ENCODE data around the gene CDIP1. TPM values are rescaled to one million over a fixed set of nuclear protein-coding genes. Genes with fewer than 3 reads are reported as not detected.
A peak's percentile ranks its signal among the peaks of the same experiment; 100 is the strongest.
"Not testable (repeated sequence)": the region's sequence is repeated elsewhere in the genome, so short reads cannot be mapped to it uniquely, and the experiment has no call there.

CDIP1 gene
- 10 to 100 TPM; 31.9 to 35.7 TPM for total RNA-seq

- peak within 1 kb of the TSS; percentile 77 for H3K4me3 Mint-ChIP-seq
- peak; percentile 99 for DNase-seq
- peaks cover 3% of the 10 kb centered on the region for H3K36me3 Mint-ChIP-seq (ENCODE audit: low read depth)
- CTCF ChIA-PET: interaction anchor here (1.3 to 3.1 kb wide), 4 partner anchors 10 to 32 kb away, joined by 3 to 9 read pairs (median 4); no protein-coding TSS in a partner anchor
- intact Hi-C loops (cut with micrococcal nuclease): loop anchor here (1.0 to 10.0 kb wide), 8 partner anchors 9 to 556 kb away; partner anchors contain the start of genes EEF2KMT, HMOX2, PAM16 and ROGDI
- H3K27ac Mint-ChIP-seq: peak within 1 kb of the TSS; percentile 54
- no peaks in the 10 kb centered on the region for H3K27me3 Mint-ChIP-seq (ENCODE audit: low read depth)
- peaks cover 6% of the 10 kb centered on the region for H3K9me3 Mint-ChIP-seq
- peaks cover 41% of the 10 kb centered on the region for H3K4me1 Mint-ChIP-seq (ENCODE audit: low read depth)
Observed at GRCh38 chr16:4538350-4539235, at the start of gene CDIP1. TSS of gene CDIP1 (minus strand) at chr16:4538773. CDS start at chr16:4514130, 24,643 bp downstream.

- Mint-ChIP-seq H3K9me3 (no peaks in the 10 kb centered on the region), H3K27me3 (ENCODE audit: low read depth) (peaks cover 3% of the 10 kb centered on the region), H3K27ac (no peak overlapping the region), H3K4me3 (no peak overlapping the region), H3K36me3 (ENCODE audit: low read depth) (no peaks in the 10 kb centered on the region), H3K4me1 (ENCODE audit: low read depth) (peaks cover 4% of the 10 kb centered on the region)
- CTCF ChIA-PET: interaction anchor here (0.7 to 6.8 kb wide), 24 partner anchors 9 to 227 kb away, joined by 3 to 93 read pairs (median 5); partner anchors contain the start of gene HMOX2
- DNase-seq: no peak
- intact Hi-C loops (cut with micrococcal nuclease): no loop called here
Observed at GRCh38 chr16:4586291-4586690, 47.7 kb upstream of the CDIP1 start.

- Mint-ChIP-seq H3K9me3 (no peaks in the 10 kb centered on the region), H3K36me3 (ENCODE audit: low read depth) (no peaks in the 10 kb centered on the region), H3K4me1 (ENCODE audit: low read depth) (peaks cover 4% of the 10 kb centered on the region), H3K27me3 (ENCODE audit: low read depth) (peaks cover 3% of the 10 kb centered on the region), H3K4me3 (no peak overlapping the region), H3K27ac (no peak overlapping the region)
- intact Hi-C loops (cut with micrococcal nuclease): loop anchor here (2.0 kb wide), 1 partner anchor 225 kb away; no protein-coding TSS in a partner anchor
- no peak for DNase-seq
- CTCF ChIA-PET: interaction anchor here (0.6 to 6.8 kb wide), 3 partner anchors 41 to 76 kb away, joined by 3 to 93 read pairs (median 3); no protein-coding TSS in a partner anchor
Observed at GRCh38 chr16:4583906-4584305, 45.3 kb upstream of the CDIP1 start.

- CTCF ChIA-PET: interaction anchor here (1.1 kb wide), 1 partner anchor 32 kb away, joined by 3 read pairs; no protein-coding TSS in a partner anchor
- intact Hi-C loops (cut with micrococcal nuclease): no loop called here
Observed at GRCh38 chr16:4580250-4580649, 41.7 kb upstream of the CDIP1 start.

GRCh38 chr16:4578961-4579530, 40.5 kb upstream of the CDIP1 start:
- Mint-ChIP-seq H3K4me3 (no peak overlapping the region), H3K4me1 (ENCODE audit: low read depth) (no peaks in the 10 kb centered on the region), H3K27me3 (ENCODE audit: low read depth) (no peaks in the 10 kb centered on the region), H3K9me3 (no peaks in the 10 kb centered on the region), H3K36me3 (ENCODE audit: low read depth) (no peaks in the 10 kb centered on the region), H3K27ac (no peak overlapping the region)
- no peak for DNase-seq
- CTCF ChIA-PET: interaction anchor here (0.6 to 1.3 kb wide), 2 partner anchors 31 to 79 kb away, joined by 3 to 4 read pairs; no protein-coding TSS in a partner anchor
- intact Hi-C loops (cut with micrococcal nuclease): no loop called here

More at GRCh38 chr16:4580250-4580649, 41.7 kb upstream of the CDIP1 start:
- Mint-ChIP-seq H3K27ac (no peak overlapping the region), H3K9me3 (no peaks in the 10 kb centered on the region), H3K4me1 (ENCODE audit: low read depth) (no peaks in the 10 kb centered on the region), H3K4me3 (no peak overlapping the region), H3K36me3 (ENCODE audit: low read depth) (no peaks in the 10 kb centered on the region), H3K27me3 (ENCODE audit: low read depth) (no peaks in the 10 kb centered on the region)
- no peak for DNase-seq

GRCh38 chr16:4576008-4576407, 37.4 kb upstream of the CDIP1 start:
- no peak for DNase-seq
- Mint-ChIP-seq H3K27me3 (ENCODE audit: low read depth) (no peaks in the 10 kb centered on the region), H3K4me1 (ENCODE audit: low read depth) (no peaks in the 10 kb centered on the region), H3K27ac (no peak overlapping the region), H3K9me3 (no peaks in the 10 kb centered on the region), H3K4me3 (no peak overlapping the region), H3K36me3 (ENCODE audit: low read depth) (no peaks in the 10 kb centered on the region)
- CTCF ChIA-PET: interaction anchor here (1.2 kb wide), 1 partner anchor 71 kb away, joined by 6 read pairs; no protein-coding TSS in a partner anchor
- intact Hi-C loops (cut with micrococcal nuclease): no loop called here

GRCh38 chr16:4574919-4575705, 36.5 kb upstream of the CDIP1 start:
- intact Hi-C loops (cut with micrococcal nuclease): no loop called here
- H3K27me3 Mint-ChIP-seq (ENCODE audit: low read depth): no peaks in the 10 kb centered on the region
- H3K4me3 Mint-ChIP-seq: no peak overlapping the region
- H3K36me3 Mint-ChIP-seq (ENCODE audit: low read depth): no peaks in the 10 kb centered on the region
- CTCF ChIA-PET: interaction anchor here (0.6 to 1.2 kb wide), 4 partner anchors 11 to 123 kb away, joined by 3 to 6 read pairs (median 4); no protein-coding TSS in a partner anchor
- no peak for DNase-seq
- no peaks in the 10 kb centered on the region for H3K4me1 Mint-ChIP-seq (ENCODE audit: low read depth)
- no peak overlapping the region for H3K27ac Mint-ChIP-seq
- H3K9me3 Mint-ChIP-seq: no peaks in the 10 kb centered on the region

GRCh38 chr16:4573926-4574325, 35.4 kb upstream of the CDIP1 start:
- H3K27me3 Mint-ChIP-seq (ENCODE audit: low read depth); H3K4me3 Mint-ChIP-seq; H3K4me1 Mint-ChIP-seq (ENCODE audit: low read depth); intact Hi-C loops (cut with micrococcal nuclease); DNase-seq; H3K9me3 Mint-ChIP-seq; H3K27ac Mint-ChIP-seq; H3K36me3 Mint-ChIP-seq (ENCODE audit: low read depth): not testable (repeated sequence)
- CTCF ChIA-PET: interaction anchor here (0.9 kb wide), 1 partner anchor 12 kb away, joined by 3 read pairs; no protein-coding TSS in a partner anchor

- no peak for DNase-seq
- Mint-ChIP-seq H3K27ac (no peak overlapping the region), H3K4me1 (ENCODE audit: low read depth) (no peaks in the 10 kb centered on the region), H3K36me3 (ENCODE audit: low read depth) (no peaks in the 10 kb centered on the region), H3K27me3 (ENCODE audit: low read depth) (no peaks in the 10 kb centered on the region), H3K9me3 (no peaks in the 10 kb centered on the region), H3K4me3 (no peak overlapping the region)
- CTCF ChIA-PET: interaction anchor here (1.0 to 1.7 kb wide), 3 partner anchors 13 to 26 kb away, joined by 3 to 6 read pairs (median 5); no protein-coding TSS in a partner anchor
- intact Hi-C loops (cut with micrococcal nuclease): no loop called here
Observed at GRCh38 chr16:4572715-4573114, 34.1 kb upstream of the CDIP1 start.

- no peaks in the 10 kb centered on the region for H3K27me3 Mint-ChIP-seq (ENCODE audit: low read depth)
- H3K4me3 Mint-ChIP-seq: no peak overlapping the region
- H3K9me3 Mint-ChIP-seq: no peaks in the 10 kb centered on the region
- DNase-seq: no peak
- no peaks in the 10 kb centered on the region for H3K36me3 Mint-ChIP-seq (ENCODE audit: low read depth)
- intact Hi-C loops (cut with micrococcal nuclease): no loop called here
- CTCF ChIA-PET: interaction anchor here (0.6 to 1.3 kb wide), 2 partner anchors 25 to 53 kb away, joined by 3 read pairs; no protein-coding TSS in a partner anchor
- no peak overlapping the region for H3K27ac Mint-ChIP-seq
- H3K4me1 Mint-ChIP-seq (ENCODE audit: low read depth): peaks cover 3% of the 10 kb centered on the region
Observed at GRCh38 chr16:4570688-4571321, 32.2 kb upstream of the CDIP1 start.

- H3K4me1 Mint-ChIP-seq (ENCODE audit: low read depth): peaks cover 3% of the 10 kb centered on the region
- no peaks in the 10 kb centered on the region for H3K9me3 Mint-ChIP-seq
- H3K27ac Mint-ChIP-seq: no peak overlapping the region
- H3K36me3 Mint-ChIP-seq (ENCODE audit: low read depth): no peaks in the 10 kb centered on the region
- no peak for DNase-seq
- no peak overlapping the region for H3K4me3 Mint-ChIP-seq
- H3K27me3 Mint-ChIP-seq (ENCODE audit: low read depth): no peaks in the 10 kb centered on the region
- intact Hi-C loops (cut with micrococcal nuclease): no loop called here
- CTCF ChIA-PET: no interaction called here
Observed at GRCh38 chr16:4570086-4570485, 31.5 kb upstream of the CDIP1 start.

Data from activated naive CD4-positive, alpha-beta T cell treated with anti-CD3 and anti-CD28 coated beads for 36 hours (primary cell).